Right lobe of liver (tissue), 6 donors: ENCODE results near the gene TMEM244. TPM values are rescaled to one million over a fixed set of nuclear protein-coding genes. Genes with fewer than 3 reads are reported as not detected.

Experiments used
- ATAC-seq, 4 donors: fragments of 200-7000 bp; cut with Tn5 transposase; one replicate each; pipeline ENCODE4 v1.9.1; 2020; ENCODE audit warnings: mild to moderate bottlenecking in 4 of 4, moderate library complexity in 4 of 4
- DNase-seq, 3 donors: peaks; one replicate each; pipeline ENCODE4 v3.0.0-alpha.2; 2020
- H3K27ac ChIP-seq, 3 donors: fragments of 200-600 bp; one replicate each; pipeline ENCODE4 v1.8.0; 2022
- H3K27me3 ChIP-seq, 2 donors: fragments of 200-600 bp; one replicate each; pipeline ENCODE4 v1.8.0; 2022
- H3K36me3 ChIP-seq, 4 donors: fragments of 200-600 bp; sonication (generic) in 1 of 4; one replicate each; pipeline versions ENCODE4 v1.5.1 to v1.8.0; 2017 to 2022; ENCODE audit warnings: control low read depth in 1 of 4
- H3K4me1 ChIP-seq, 4 donors: fragments of 200-600 bp; sonication (generic) in 1 of 4; one replicate each; pipeline versions ENCODE4 v1.5.1 to v1.8.0; 2017 to 2022; ENCODE audit warnings: control low read depth in 1 of 4
- H3K4me3 ChIP-seq, 3 donors: fragments of 200-600 bp; one replicate each; pipeline ENCODE4 v1.8.0; 2022
- H3K9me3 ChIP-seq, 4 donors: fragments of 200-600 bp; sonication (generic) in 1 of 4; one replicate each; pipeline versions ENCODE4 v1.5.1 to v1.8.0; 2017 to 2022; ENCODE audit warnings: control low read depth in 1 of 4
- POLR2A ChIP-seq: fragments of 450-650 bp; IDR thresholded peaks from one replicate; pipeline ENCODE4 v1.6.1; 2017; ENCODE audit warnings: antibody characterized with exemption, mild to moderate bottlenecking
- WGBS: methylation state at CpG from one replicate; pipeline ENCODE4 v1.1.6; 2018; ENCODE audit warnings: low coverage, low lambda C conversion rate; ENCODE audit not compliant: insufficient coverage; ENCODE audit errors: missing lambda C conversion rate; 5-methylcytosine and 5-hydroxymethylcytosine counted together
- intact Hi-C, 2 donors: fragments of 100-400 bp; cut with DNase I; formaldehyde crosslinking; loops; one replicate each; pipeline versions ENCODE4 v1.11.2 to v1.14.1; 2022
- total RNA-seq, 6 experiments: library from RNA; depleted of rRNA in 2 of 6; stranded (reverse); fragments of >200 nt in 2 of 6; fragmentation: NEBNext Ultra II Directional in 3 of 6; extraction: Animal tissue kit (Norgen Biotek cat#: 25700) in 3 of 6; gene quantifications; one replicate each; pipeline versions ENCODE4 v1.1.0 to v1.2.4, GENCODE V29; 2016 to 2023
- TF ChIP-seq, protein P1 (sequence below), 4 donors: fragments of 200-600 bp in 3 of 4; fragments of 450-650 bp in 1 of 4; IDR thresholded peaks; one replicate each; pipeline versions ENCODE4 v1.5.1 to v1.8.0; 2016 to 2022; ENCODE audit warnings: antibody characterized with exemption in 4 of 4, mild to moderate bottlenecking in 2 of 4
- donor health status: DM: no; HTN: yes; CAD: no.
- donor health status: DM: no; HTN: no; CAD: no.
- donor health status: DM: no; HTN: no; CAD: no.
- donor health status: DM: no; HTN: yes; CAD: no.
- donor health status: DM: no; HTN: yes; CAD: no.

Gene TMEM244
- total RNA-seq, 6 experiments from 2014 or later, result not detected

DNA sequence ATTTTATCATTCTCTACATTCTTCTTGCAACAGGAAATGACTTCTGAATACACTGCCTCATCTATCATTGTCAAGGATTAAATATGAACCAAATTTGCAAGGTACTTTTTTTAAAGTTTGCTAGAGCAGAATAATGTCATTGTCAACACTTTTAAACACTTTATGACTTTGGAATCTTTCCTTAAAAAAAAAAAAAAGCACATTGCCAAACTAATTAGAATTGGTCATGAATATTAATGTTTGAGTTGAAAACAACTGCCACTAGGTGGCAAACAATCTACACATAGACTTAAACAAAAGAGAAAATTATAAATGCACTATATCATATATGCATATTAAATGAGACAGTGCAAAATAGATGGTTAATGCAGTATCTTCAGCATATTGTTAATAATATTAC, 32.5 kb upstream of the TMEM244 start:
- H3K4me3 ChIP-seq, result no peak overlapping the region
- no peaks in the 10 kb centered on the region for H3K4me1 ChIP-seq
- no peaks in the 10 kb centered on the region for H3K9me3 ChIP-seq
- no peaks in the 10 kb centered on the region for H3K27me3 ChIP-seq
- TF ChIP-seq, protein P1, sequence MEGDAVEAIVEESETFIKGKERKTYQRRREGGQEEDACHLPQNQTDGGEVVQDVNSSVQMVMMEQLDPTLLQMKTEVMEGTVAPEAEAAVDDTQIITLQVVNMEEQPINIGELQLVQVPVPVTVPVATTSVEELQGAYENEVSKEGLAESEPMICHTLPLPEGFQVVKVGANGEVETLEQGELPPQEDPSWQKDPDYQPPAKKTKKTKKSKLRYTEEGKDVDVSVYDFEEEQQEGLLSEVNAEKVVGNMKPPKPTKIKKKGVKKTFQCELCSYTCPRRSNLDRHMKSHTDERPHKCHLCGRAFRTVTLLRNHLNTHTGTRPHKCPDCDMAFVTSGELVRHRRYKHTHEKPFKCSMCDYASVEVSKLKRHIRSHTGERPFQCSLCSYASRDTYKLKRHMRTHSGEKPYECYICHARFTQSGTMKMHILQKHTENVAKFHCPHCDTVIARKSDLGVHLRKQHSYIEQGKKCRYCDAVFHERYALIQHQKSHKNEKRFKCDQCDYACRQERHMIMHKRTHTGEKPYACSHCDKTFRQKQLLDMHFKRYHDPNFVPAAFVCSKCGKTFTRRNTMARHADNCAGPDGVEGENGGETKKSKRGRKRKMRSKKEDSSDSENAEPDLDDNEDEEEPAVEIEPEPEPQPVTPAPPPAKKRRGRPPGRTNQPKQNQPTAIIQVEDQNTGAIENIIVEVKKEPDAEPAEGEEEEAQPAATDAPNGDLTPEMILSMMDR (IDR thresholded peaks at IDR 0.05), result peak; percentile 20 to 50 (median 37)
- no peak for TF ChIP-seq POLR2A
- H3K27ac ChIP-seq, result no peak overlapping the region
- H3K36me3 ChIP-seq, result no peaks in the 10 kb centered on the region
- intact Hi-C loops, result no loop called here
- no peak for DNase-seq
- no peak for ATAC-seq

DNA sequence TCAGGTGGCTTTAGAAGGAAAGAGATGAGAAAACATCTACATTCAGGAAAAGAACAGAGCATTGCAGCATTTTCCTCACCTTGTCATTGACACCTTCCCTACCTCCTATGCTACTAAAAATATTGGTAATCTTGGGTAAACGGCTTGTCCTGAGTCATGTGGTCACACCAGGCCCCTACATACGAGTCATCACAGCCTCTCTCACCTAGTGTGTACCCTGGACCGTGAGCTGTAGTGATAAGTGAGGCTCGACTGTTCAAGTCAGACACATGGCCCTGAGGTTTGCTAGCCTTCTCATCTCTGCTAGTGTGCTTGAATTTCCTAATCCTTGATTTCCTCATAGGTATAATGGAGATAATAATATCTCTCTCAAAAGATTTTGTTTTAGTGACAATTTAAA, 29.6 kb upstream of the TMEM244 start:
- ATAC-seq (no peak), DNase-seq (no peak)
- WGBS, result 38% methylated on average over 4 of the region's 4 CpGs
- Histone ChIP-seq H3K27me3 (no peaks in the 10 kb centered on the region), H3K36me3 (no peaks in the 10 kb centered on the region), H3K9me3 (no peaks in the 10 kb centered on the region), H3K27ac (no peak overlapping the region), H3K4me3 (no peak overlapping the region), H3K4me1 (no peaks in the 10 kb centered on the region)
- TF ChIP-seq, protein P1 (IDR thresholded peaks at IDR 0.05), result no peak
- TF ChIP-seq POLR2A, result no peak
- intact Hi-C loops, result no loop called here

DNA sequence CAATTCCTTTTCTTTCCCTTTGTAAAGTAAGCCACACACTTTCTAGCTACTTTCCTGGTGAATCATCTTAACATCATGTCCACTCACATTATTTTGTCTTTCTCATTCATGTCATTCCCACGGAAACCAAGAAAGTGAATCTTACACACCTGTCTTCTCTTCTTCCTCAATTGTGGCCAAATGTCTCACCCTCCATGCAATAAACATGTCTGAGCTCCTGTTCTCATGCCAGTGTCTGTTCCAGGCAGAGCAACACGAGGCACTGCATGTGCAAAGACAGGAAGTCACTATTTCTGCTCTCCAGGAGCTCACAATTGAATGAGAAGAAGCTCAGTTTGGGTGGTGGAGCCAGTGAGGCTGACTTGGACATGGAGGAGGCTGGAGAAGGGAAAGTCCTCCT, 29.0 kb upstream of the TMEM244 start:
- no peak for ATAC-seq
- intact Hi-C loops, result no loop called here
- no peak for DNase-seq
- no peaks in the 10 kb centered on the region for H3K4me1 ChIP-seq
- H3K27me3 ChIP-seq, result no peaks in the 10 kb centered on the region
- H3K9me3 ChIP-seq, result no peaks in the 10 kb centered on the region
- 46% methylated on average over 2 of the region's 2 CpGs for WGBS
- TF ChIP-seq, protein P1 (IDR thresholded peaks at IDR 0.05), result no peak
- TF ChIP-seq POLR2A, result no peak
- H3K36me3 ChIP-seq, result no peaks in the 10 kb centered on the region
- no peak overlapping the region for H3K27ac ChIP-seq
- H3K4me3 ChIP-seq, result no peak overlapping the region

DNA sequence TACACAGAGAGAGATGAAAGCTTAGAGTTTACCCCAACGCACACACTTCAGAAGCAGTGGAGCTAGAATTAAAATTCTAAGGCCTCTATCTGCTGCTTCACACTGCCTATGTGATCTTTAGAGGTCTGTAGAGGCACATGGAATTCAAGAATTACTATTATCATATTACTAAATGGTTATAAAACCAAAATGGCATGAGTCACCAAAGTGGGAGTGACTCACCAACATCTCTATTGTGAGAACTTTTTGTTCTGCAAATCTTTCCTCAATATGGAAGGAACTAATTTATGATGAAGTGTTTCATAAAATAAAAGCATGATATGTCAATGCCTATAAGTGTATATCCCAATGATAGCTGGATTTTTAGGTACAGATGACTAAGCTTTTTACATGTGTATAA, 28.5 kb upstream of the TMEM244 start:
- DNase-seq, result no peak
- Histone ChIP-seq H3K27me3 (no peaks in the 10 kb centered on the region), H3K36me3 (no peaks in the 10 kb centered on the region), H3K9me3 (no peaks in the 10 kb centered on the region), H3K4me3 (no peak overlapping the region), H3K27ac (no peak overlapping the region), H3K4me1 (no peaks in the 10 kb centered on the region)
- no peak for TF ChIP-seq POLR2A
- TF ChIP-seq, protein P1 (IDR thresholded peaks at IDR 0.05), result no peak
- intact Hi-C loops, result no loop called here
- ATAC-seq, result no peak
- WGBS, result 78% methylated on average over 1 of the region's 1 CpG
